DOHH2 (cell line): Measurements from ENCODE around the gene DBNDD1.

Experiments used
- H3F3A ChIP-seq: fragments of 200-600 bp; sonication (generic), shearing (Covaris generic); 2 replicates; pipeline ENCODE4 v1.6.0; 2016; ENCODE audit warnings: antibody characterized with exemption, mild to moderate bottlenecking; ENCODE audit not compliant: control insufficient read depth, insufficient read depth
- H3K27ac ChIP-seq: fragments of 200-600 bp; sonication (generic); 2 replicates; pipeline ENCODE4 v1.5.1; 2014; ENCODE audit warnings: low read depth, mild to moderate bottlenecking, low read length, moderate library complexity
- H3K27me3 ChIP-seq: fragments of 200-600 bp; sonication (generic); 2 replicates; pipeline ENCODE4 v1.6.1; 2014; ENCODE audit warnings: mild to moderate bottlenecking, low read length, mixed read lengths; ENCODE audit not compliant: control insufficient read depth
- H3K36me3 ChIP-seq: fragments of 200-600 bp; sonication (generic); 2 replicates; pipeline ENCODE4 v1.6.1; 2014; ENCODE audit warnings: mild to moderate bottlenecking, low read length, moderate library complexity, mixed read lengths; ENCODE audit not compliant: control insufficient read depth
- H3K4me1 ChIP-seq: fragments of 200-600 bp; sonication (generic); 2 replicates; pipeline ENCODE4 v1.6.1; 2014; ENCODE audit warnings: mild to moderate bottlenecking, low read length, mixed read lengths; ENCODE audit not compliant: control insufficient read depth
- H3K4me2 ChIP-seq: fragments of 200-600 bp; sonication (generic); 2 replicates; pipeline ENCODE4 v1.6.0; 2014; ENCODE audit warnings: mild to moderate bottlenecking, low read length, moderate library complexity
- H3K4me3 ChIP-seq: fragments of 200-600 bp; sonication (generic); 2 replicates; pipeline ENCODE4 v1.5.1; 2014; ENCODE audit warnings: mild to moderate bottlenecking, low read length, mixed read lengths
- H3K79me2 ChIP-seq: fragments of 200-600 bp; sonication (generic); 2 replicates; pipeline ENCODE4 v1.6.1; 2014; ENCODE audit warnings: mild to moderate bottlenecking, low read length, mixed read lengths; ENCODE audit not compliant: control insufficient read depth
- H3K9me2 ChIP-seq: fragments of 200-600 bp; sonication (generic); replicated peaks from 2 replicates; pipeline ENCODE4 v1.6.1; 2014; ENCODE audit warnings: mild to moderate bottlenecking, low read length, mixed read lengths; ENCODE audit not compliant: control insufficient read depth
- H3K9me3 ChIP-seq: fragments of 200-600 bp; sonication (generic); 2 replicates; pipeline ENCODE4 v1.6.1; 2014; ENCODE audit warnings: antibody characterized with exemption, low read length, mixed read lengths; ENCODE audit not compliant: control insufficient read depth, insufficient read depth
- H4K20me1 ChIP-seq: fragments of 200-600 bp; sonication (generic); 2 replicates; pipeline ENCODE4 v1.6.0; 2014; ENCODE audit warnings: low read depth, mild to moderate bottlenecking, antibody characterized with exemption, low read length, moderate library complexity; ENCODE audit not compliant: control insufficient read depth, insufficient read depth
- EZH2phosphoT487 ChIP-seq: fragments of 200-600 bp; sonication (generic); IDR thresholded peaks from 2 replicates; pipeline ENCODE4 v1.6.1; 2017; ENCODE audit warnings: borderline replicate concordance, mild to moderate bottlenecking, antibody characterized with exemption, low read length, moderate library complexity, mixed read lengths
- TF ChIP-seq, protein P1 (sequence below): fragments of 200-600 bp; sonication (generic); IDR thresholded peaks from one replicate; pipeline ENCODE4 v1.5.1; 2014; ENCODE audit warnings: antibody characterized with exemption, mild to moderate bottlenecking, low read depth, low read length; ENCODE audit not compliant: poor library complexity, severe bottlenecking

Gene DBNDD1

DNA sequence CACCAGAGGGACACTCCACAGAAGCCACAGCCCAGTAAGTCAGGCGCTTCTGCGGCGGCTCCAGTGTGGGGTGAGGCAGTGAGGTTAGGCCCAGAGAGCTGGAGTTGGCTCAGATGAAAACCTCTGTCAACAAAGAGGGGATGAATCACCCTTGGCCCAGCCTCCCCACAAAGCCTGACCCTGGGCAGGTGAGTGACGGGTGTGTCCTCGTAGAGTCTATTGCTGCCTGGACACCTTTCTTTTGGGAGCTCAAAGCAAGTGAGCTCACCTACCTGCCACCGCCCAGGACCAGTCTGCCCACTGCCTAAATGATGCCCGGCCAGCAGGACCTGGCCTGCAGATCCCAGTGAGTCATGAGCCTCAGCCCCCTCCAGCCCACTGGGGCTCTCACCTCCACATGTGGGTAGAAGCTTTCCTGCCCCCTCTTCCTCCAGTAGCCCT lies 24.9 kb upstream of the DBNDD1 start:
- no peaks in the 10 kb centered on the region for H3F3A ChIP-seq
- no peak overlapping the region for H3K27ac ChIP-seq
- H3K79me2 ChIP-seq = no peaks in the 10 kb centered on the region
- no peaks in the 10 kb centered on the region for H3K4me1 ChIP-seq
- H3K36me3 ChIP-seq = no peaks in the 10 kb centered on the region
- TF ChIP-seq, protein P1, sequence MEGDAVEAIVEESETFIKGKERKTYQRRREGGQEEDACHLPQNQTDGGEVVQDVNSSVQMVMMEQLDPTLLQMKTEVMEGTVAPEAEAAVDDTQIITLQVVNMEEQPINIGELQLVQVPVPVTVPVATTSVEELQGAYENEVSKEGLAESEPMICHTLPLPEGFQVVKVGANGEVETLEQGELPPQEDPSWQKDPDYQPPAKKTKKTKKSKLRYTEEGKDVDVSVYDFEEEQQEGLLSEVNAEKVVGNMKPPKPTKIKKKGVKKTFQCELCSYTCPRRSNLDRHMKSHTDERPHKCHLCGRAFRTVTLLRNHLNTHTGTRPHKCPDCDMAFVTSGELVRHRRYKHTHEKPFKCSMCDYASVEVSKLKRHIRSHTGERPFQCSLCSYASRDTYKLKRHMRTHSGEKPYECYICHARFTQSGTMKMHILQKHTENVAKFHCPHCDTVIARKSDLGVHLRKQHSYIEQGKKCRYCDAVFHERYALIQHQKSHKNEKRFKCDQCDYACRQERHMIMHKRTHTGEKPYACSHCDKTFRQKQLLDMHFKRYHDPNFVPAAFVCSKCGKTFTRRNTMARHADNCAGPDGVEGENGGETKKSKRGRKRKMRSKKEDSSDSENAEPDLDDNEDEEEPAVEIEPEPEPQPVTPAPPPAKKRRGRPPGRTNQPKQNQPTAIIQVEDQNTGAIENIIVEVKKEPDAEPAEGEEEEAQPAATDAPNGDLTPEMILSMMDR = no peak
- no peak for TF ChIP-seq EZH2phosphoT487
- H3K4me3 ChIP-seq = no peak overlapping the region
- no peaks in the 10 kb centered on the region for H3K9me2 ChIP-seq
- H3K9me3 ChIP-seq = no peaks in the 10 kb centered on the region; the same call in 1 of the 2 replicates
- H3K4me2 ChIP-seq = no peak overlapping the region
- peaks cover 8% of the 10 kb centered on the region; the same call in 1 of the 2 replicates for H3K27me3 ChIP-seq
- H4K20me1 ChIP-seq = no peaks in the 10 kb centered on the region

DNA sequence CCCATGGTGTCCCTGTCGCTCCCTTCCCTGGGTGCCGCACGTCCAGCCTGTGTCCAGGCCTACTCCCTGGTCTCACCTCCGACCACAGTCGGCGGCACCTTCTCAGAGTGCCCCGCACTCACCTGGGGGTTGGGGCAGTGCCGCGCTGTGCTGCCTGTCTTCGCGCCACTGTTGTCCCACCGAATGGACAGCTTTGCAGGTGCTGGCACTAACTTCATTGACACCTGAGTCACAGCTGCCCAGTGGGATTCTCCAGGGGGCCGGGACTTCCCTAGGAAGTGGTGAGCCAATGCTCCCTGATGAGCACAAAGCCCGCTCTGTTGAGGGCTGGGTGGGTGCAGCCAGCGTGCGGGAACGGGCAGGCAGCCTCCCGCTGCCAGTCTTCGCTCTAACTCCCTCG lies 24.3 kb upstream of the DBNDD1 start:
- H3K9me2 ChIP-seq = no peaks in the 10 kb centered on the region
- H3K4me2 ChIP-seq = no peak overlapping the region
- no peak overlapping the region for H3K27ac ChIP-seq
- H3K9me3 ChIP-seq = no peaks in the 10 kb centered on the region; the same call in 1 of the 2 replicates
- no peaks in the 10 kb centered on the region for H3K4me1 ChIP-seq
- H3F3A ChIP-seq = no peaks in the 10 kb centered on the region
- no peaks in the 10 kb centered on the region for H3K36me3 ChIP-seq
- TF ChIP-seq, protein P1 = no peak
- TF ChIP-seq EZH2phosphoT487 = no peak
- H3K27me3 ChIP-seq = peaks cover 6% of the 10 kb centered on the region; the same call in 1 of the 2 replicates
- no peaks in the 10 kb centered on the region for H3K79me2 ChIP-seq
- no peaks in the 10 kb centered on the region for H4K20me1 ChIP-seq
- no peak overlapping the region for H3K4me3 ChIP-seq

DNA sequence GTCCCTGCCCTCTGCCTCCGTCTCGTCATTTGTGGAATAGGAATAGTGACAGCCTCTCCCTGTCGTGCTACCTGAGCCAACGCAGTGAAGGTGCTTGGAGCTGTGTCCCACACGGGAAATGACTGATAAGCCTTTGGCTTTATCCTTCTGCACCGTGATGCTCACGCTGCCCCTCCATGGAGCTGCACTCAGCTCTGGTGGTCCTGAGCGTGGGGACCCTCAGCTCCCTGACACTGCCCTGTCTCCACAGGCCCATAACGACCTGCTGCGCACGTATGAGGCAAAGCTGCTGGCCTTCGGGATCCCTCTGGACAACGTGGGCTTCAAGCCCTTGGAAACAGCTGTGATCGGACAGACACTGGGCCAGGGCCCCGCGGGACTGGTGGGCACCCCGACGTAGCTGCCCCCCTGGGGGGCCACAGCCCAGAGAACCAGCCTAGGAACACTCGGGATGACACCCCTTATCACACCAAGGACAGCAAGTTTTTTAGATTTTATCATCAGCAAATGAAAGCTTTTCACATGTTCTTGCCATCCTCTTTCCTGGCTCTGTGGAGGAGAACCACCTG lies 23.8 kb upstream of the DBNDD1 start:
- H3K4me2 ChIP-seq = no peak overlapping the region
- no peaks in the 10 kb centered on the region for H4K20me1 ChIP-seq
- H3K9me3 ChIP-seq = no peaks in the 10 kb centered on the region; the same call in 1 of the 2 replicates
- no peaks in the 10 kb centered on the region for H3K36me3 ChIP-seq
- no peaks in the 10 kb centered on the region for H3F3A ChIP-seq
- no peak overlapping the region for H3K27ac ChIP-seq
- H3K4me3 ChIP-seq = no peak overlapping the region
- no peak for TF ChIP-seq EZH2phosphoT487
- TF ChIP-seq, protein P1 = no peak
- H3K27me3 ChIP-seq = peaks cover 5% of the 10 kb centered on the region; the same call in 1 of the 2 replicates
- H3K4me1 ChIP-seq = no peaks in the 10 kb centered on the region
- no peaks in the 10 kb centered on the region for H3K79me2 ChIP-seq
- no peaks in the 10 kb centered on the region for H3K9me2 ChIP-seq
